DMS114 treated with DMSO at 0.1 percent for 48 hours (cell line): ENCODE measurements around the gene ZNF586.
A peak's percentile ranks its signal among the peaks of the same experiment; 100 is the strongest.
"Not testable (repeated sequence)": the region's sequence is repeated elsewhere in the genome, so short reads cannot be mapped to it uniquely, and the experiment has no call there.

Experiments
- DNase-seq: peaks from one replicate; lab custom pipeline; 2025; ENCODE audit not compliant: unreplicated experiment; lab: John Stamatoyannopoulos, UW

The ZNF586 gene

GRCh38 chr19:57789288-57789687 lies 19.8 kb downstream of the ZNF586 start:
- DNase-seq, result no peak

- DNase-seq, result not testable (repeated sequence)
Measured at GRCh38 chr19:57796580-57796979, 27.1 kb downstream of the ZNF586 start.

GRCh38 chr19:57800696-57801095 lies 31.2 kb downstream of the ZNF586 start:
- DNase-seq, result no peak

- no peak for DNase-seq
Measured at GRCh38 chr19:57802269-57802668, 32.8 kb downstream of the ZNF586 start.

- DNase-seq, result peak; percentile 28
Measured at GRCh38 chr19:57803265-57803593, 33.8 kb downstream of the ZNF586 start.

- DNase-seq, result peak; percentile 34
Measured at GRCh38 chr19:57803594-57804325, 34.3 kb downstream of the ZNF586 start.

- no peak for DNase-seq
Measured at GRCh38 chr19:57807541-57807940, 38.1 kb downstream of the ZNF586 start.

- DNase-seq, result not testable (repeated sequence)
Measured at GRCh38 chr19:57810410-57811295, 41.2 kb downstream of the ZNF586 start.

GRCh38 chr19:57812226-57812625 lies 42.8 kb downstream of the ZNF586 start:
- DNase-seq, result no peak

GRCh38 chr19:57812975-57813820 lies 43.7 kb downstream of the ZNF586 start:
- not testable (repeated sequence) for DNase-seq

- no peak for DNase-seq
Measured at GRCh38 chr19:57813919-57814504, 44.5 kb downstream of the ZNF586 start.

GRCh38 chr19:57814505-57815246 lies 45.2 kb downstream of the ZNF586 start, which contains the start of gene ZNF552:
Gene ZNF552 (minus strand): TSS chr19:57814913. CDS start chr19:57814743, 170 bp downstream.
- peak; percentile 97 for DNase-seq

GRCh38 chr19:57815247-57816075 lies 46.0 kb downstream of the ZNF586 start:
- no peak for DNase-seq

GRCh38 chr19:57816652-57817051 lies 47.2 kb downstream of the ZNF586 start:
- no peak for DNase-seq

- no peak for DNase-seq
Measured at GRCh38 chr19:57817976-57818375, 48.5 kb downstream of the ZNF586 start.

GRCh38 chr19:57818378-57818777 lies 48.9 kb downstream of the ZNF586 start:
- DNase-seq, result no peak

- DNase-seq, result peak; percentile 89
Measured at GRCh38 chr19:57819475-57820148, 50.1 kb downstream of the ZNF586 start.

GRCh38 chr19:57820599-57820998 lies 51.1 kb downstream of the ZNF586 start:
- no peak for DNase-seq

- not testable (repeated sequence) for DNase-seq
Measured at GRCh38 chr19:57821095-57821494, 51.6 kb downstream of the ZNF586 start.
